ENCODE measurements around the gene VPS37B.

The VPS37B gene

DNA sequence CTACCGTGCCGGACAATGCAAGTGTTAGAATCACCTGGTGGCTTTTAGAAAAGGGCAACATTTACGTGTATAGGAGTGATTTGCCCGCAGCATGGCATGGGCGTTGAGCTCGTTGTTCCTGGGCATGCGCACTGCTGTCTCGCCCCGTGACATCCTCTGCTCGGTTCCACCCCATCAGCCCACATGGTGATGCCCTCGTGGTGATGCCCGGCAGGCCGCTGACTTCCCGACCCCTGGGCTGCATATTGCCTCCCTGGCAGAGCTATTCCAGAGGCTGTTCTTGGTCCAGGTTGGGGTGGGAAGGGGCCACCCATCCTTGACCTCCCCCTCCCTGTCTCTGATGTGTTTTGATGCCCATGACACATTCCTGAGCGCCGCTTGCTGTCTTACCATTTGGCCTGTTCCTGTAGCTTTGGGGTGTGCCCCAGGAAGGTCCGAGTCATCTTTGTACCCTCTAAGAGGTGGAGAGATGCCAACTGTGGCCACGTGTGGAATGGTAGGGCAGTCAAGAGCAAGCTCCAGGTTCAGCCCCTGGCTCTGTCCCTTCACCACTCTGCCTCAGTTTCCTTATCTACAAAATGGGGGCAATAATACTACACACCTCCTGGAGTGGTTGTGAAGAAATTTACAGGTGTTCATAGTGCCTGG is 55.9 kb downstream of the VPS37B start:
- Histone ChIP-seq H3K27me3 (peaks cover 35% of the 10 kb centered on the region), H3K27ac (no peak overlapping the region), H3K4me1 (ENCODE audit: control insufficient read depth in 1 of 2, insufficient read depth in 1 of 2, low read depth in 1 of 2, low read length in 1 of 2) (peaks cover 13 to 14% of the 10 kb centered on the region in 2 experiments), H3K36me3 (no peaks in the 10 kb centered on the region), H3K4me3 (ENCODE audit: low read depth in 1 of 2, low read length in 1 of 2) (no peak overlapping the region), H3K9me3 (no peaks in the 10 kb centered on the region)
- no peak for TF ChIP-seq CTCF (IDR thresholded peaks at IDR 0.05)

- H3K36me3 ChIP-seq = no peaks in the 10 kb centered on the region
- H3K4me1 ChIP-seq (ENCODE audit: control insufficient read depth in 1 of 2, insufficient read depth in 1 of 2, low read depth in 1 of 2, low read length in 1 of 2) = peaks cover 21% of the 10 kb centered on the region in 2 experiments
- no peak for TF ChIP-seq CTCF (IDR thresholded peaks at IDR 0.05)
- no peak overlapping the region for H3K27ac ChIP-seq
- no peaks in the 10 kb centered on the region for H3K9me3 ChIP-seq
- H3K27me3 ChIP-seq = peaks cover 47% of the 10 kb centered on the region
- H3K4me3 ChIP-seq (ENCODE audit: low read depth in 1 of 2, low read length in 1 of 2) = no peak overlapping the region
Measured at GRCh38 chr12:122838841-122839240, 57.1 kb downstream of the VPS37B start.

DNA sequence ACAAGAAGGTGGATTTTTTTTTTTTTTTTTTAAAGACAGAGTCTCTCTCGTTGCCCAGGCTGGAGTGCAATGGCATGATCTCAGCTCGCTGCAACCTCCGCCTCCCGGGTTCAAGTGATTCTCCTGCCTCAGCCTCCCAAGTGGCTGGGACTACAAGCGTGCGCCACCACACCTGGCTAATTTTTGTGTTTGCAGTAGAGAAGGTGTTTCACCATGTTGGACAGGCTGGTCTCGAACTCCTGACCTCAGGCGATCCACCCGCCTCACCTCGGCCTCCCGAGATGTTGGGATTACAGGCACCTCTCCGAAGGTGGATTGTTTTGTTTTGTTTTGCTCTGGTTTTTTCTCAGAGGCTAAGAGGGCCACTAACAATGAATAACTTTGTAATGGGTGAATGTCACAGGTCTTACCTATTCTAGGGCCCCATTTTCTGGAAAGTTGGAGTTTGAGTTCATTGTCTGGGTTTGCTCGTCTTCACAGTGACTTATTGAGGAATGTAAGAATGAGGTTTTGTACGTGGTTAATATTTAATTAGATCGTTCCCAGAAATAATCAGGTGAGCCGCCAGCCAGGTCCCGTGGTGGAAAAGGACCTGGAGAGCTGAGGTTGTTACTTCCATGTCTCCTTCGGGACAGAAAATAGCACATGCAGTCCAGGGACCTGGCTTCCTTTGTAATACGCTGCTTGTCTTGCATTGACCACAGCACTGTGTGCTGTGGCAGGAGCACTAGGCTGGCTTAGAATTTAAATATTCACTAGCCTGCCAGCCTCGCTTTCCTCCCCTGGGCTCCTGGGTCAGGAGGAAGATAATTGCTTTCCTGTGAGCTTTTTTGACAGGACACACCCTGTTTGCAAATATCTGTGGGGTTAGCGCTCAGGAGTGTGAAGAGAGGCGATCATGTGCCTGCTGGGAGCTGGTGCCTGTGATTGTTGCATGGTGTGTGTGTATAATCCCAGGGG is 58.3 kb downstream of the VPS37B start:
- no peaks in the 10 kb centered on the region for H3K36me3 ChIP-seq
- H3K27ac ChIP-seq = no peak overlapping the region
- peaks cover 55% of the 10 kb centered on the region for H3K27me3 ChIP-seq
- peaks cover 21% of the 10 kb centered on the region in 2 experiments for H3K4me1 ChIP-seq (ENCODE audit: control insufficient read depth in 1 of 2, insufficient read depth in 1 of 2, low read depth in 1 of 2, low read length in 1 of 2)
- no peak for TF ChIP-seq CTCF (IDR thresholded peaks at IDR 0.05)
- H3K4me3 ChIP-seq (ENCODE audit: low read depth in 1 of 2, low read length in 1 of 2) = no peak overlapping the region
- H3K9me3 ChIP-seq = no peaks in the 10 kb centered on the region

GRCh38 chr12:122836027-122836921 is 59.6 kb downstream of the VPS37B start:
- Histone ChIP-seq H3K36me3 (no peaks in the 10 kb centered on the region), H3K27me3 (peaks cover 55% of the 10 kb centered on the region), H3K4me1 (ENCODE audit: control insufficient read depth in 1 of 2, insufficient read depth in 1 of 2, low read depth in 1 of 2, low read length in 1 of 2) (peaks cover 21% of the 10 kb centered on the region in 2 experiments), H3K9me3 (no peaks in the 10 kb centered on the region), H3K4me3 (ENCODE audit: low read depth in 1 of 2, low read length in 1 of 2) (peak overlapping the region; percentile 61 to 67), H3K27ac (peak overlapping the region; percentile 7)
- no peak for TF ChIP-seq CTCF (IDR thresholded peaks at IDR 0.05)

DNA sequence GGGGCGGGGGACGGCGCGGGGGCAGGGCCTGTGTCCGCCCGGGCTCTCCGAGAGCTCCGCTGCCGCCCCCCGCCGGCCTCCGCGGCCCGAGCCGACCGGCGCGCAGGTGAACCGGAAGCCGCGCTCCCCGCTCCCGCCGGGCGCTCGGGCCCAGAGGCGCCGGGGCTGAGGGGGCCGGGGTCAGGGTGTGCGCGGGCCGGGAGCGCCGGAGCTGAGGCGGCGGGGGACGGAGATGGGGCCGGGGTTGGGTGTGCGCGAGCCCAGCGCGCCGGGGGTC is 60.2 kb downstream of the VPS37B start:
- H3K4me1 ChIP-seq (ENCODE audit: control insufficient read depth in 1 of 2, insufficient read depth in 1 of 2, low read depth in 1 of 2, low read length in 1 of 2) = peaks cover 21% of the 10 kb centered on the region in 2 experiments
- H3K36me3 ChIP-seq = no peaks in the 10 kb centered on the region

More for the DNA sequence above, 60.2 kb downstream of the VPS37B start:
- Histone ChIP-seq H3K27me3 (peaks cover 55% of the 10 kb centered on the region), H3K4me3 (ENCODE audit: low read depth in 1 of 2, low read length in 1 of 2) (peak overlapping the region; percentile 61 to 67), H3K9me3 (no peaks in the 10 kb centered on the region), H3K27ac (no peak overlapping the region)
- TF ChIP-seq CTCF (IDR thresholded peaks at IDR 0.05) = no peak

All from neutrophil (primary cell).